H1 (cell line): Measurements from ENCODE around the gene HOXC5. TPM values are rescaled to one million over a fixed set of nuclear protein-coding genes. Genes with fewer than 3 reads are reported as not detected.

Source experiments
- CTCF ChIA-PET: fragments of 300-600 bp; sonication (Branson Sonifier 250); formaldehyde crosslinking; loops from one replicate; lab custom pipeline; 2021; ENCODE audit not compliant: partially characterized antibody; lab: Charles Lee
- POLR2A ChIA-PET: fragments of 300-600 bp; sonication (Branson Sonifier 250); formaldehyde crosslinking; loops from one replicate; lab custom pipeline; 2021; ENCODE audit warnings: inconsistent platforms; ENCODE audit not compliant: partially characterized antibody; lab: Charles Lee
- DNase-seq, 2 experiments: peaks; one replicate each; pipeline versions ENCODE4 v3.0.0 to v3.0.0-alpha.2; 2010 to 2022; ENCODE audit warnings: low spot score in 2 of 2, low read depth in 1 of 2, mixed read lengths in 1 of 2
- FAIRE-seq: peaks from 2 replicates; lab custom pipeline; 2011; peaks lifted over from hg19 to GRCh38; lab: Jason Lieb, UNC
- H2AFZ ChIP-seq: 2 replicates; pipeline ENCODE4 v1.8.1; 2012; ENCODE audit warnings: low read length, inconsistent platforms
- H2AK5ac ChIP-seq: 2 replicates; pipeline ENCODE4 v1.6.1; 2013; ENCODE audit warnings: low read depth, low read length
- H2BK120ac ChIP-seq: replicated peaks from 2 replicates; pipeline ENCODE3; 2013; ENCODE audit warnings: low read depth, low read length, inconsistent platforms
- H2BK12ac ChIP-seq: 2 replicates; pipeline ENCODE4 v1.6.1; 2013; ENCODE audit warnings: low read depth, low read length
- H2BK15ac ChIP-seq: 2 replicates; pipeline ENCODE4 v1.6.1; 2013; ENCODE audit warnings: low read length
- H2BK20ac ChIP-seq: 2 replicates; pipeline ENCODE4 v1.6.1; 2013; ENCODE audit warnings: low read length
- H2BK5ac ChIP-seq: 2 replicates; pipeline ENCODE4 v1.6.1; 2013; ENCODE audit warnings: low read depth, low read length
- H3K14ac ChIP-seq: 2 replicates; pipeline ENCODE4 v1.6.1; 2013; ENCODE audit warnings: inconsistent platforms; ENCODE audit not compliant: insufficient read length
- H3K18ac ChIP-seq: 2 replicates; pipeline ENCODE4 v1.6.1; 2013; ENCODE audit warnings: low read length; ENCODE audit errors: extremely low read depth
- H3K23ac ChIP-seq: 2 replicates; pipeline ENCODE4 v1.6.1; 2013; ENCODE audit warnings: inconsistent platforms; ENCODE audit not compliant: insufficient read length
- H3K23me2 ChIP-seq: 2 replicates; pipeline ENCODE4 v1.6.1; 2013; ENCODE audit warnings: low read depth, low read length
- H3K27ac ChIP-seq: 2 replicates; pipeline ENCODE4 v1.6.1; 2011; ENCODE audit warnings: low read depth, low read length, inconsistent platforms
- H3K27me3 ChIP-seq, 4 experiments: replicated peaks in 1 of 4; 1 replicate in 1 of 4; 2 replicates in 3 of 4; pipeline versions ENCODE4 v1.6.1 to v1.8.1; 2011 to 2013; ENCODE audit warnings: low read length in 3 of 4, mild to moderate bottlenecking in 3 of 4, inconsistent platforms in 2 of 4, mixed read lengths in 2 of 4, moderate library complexity in 1 of 4; ENCODE audit not compliant: control insufficient read depth in 3 of 4, insufficient read depth in 3 of 4; ENCODE audit errors: extremely low read depth in 1 of 4
- H3K36me3 ChIP-seq, 4 experiments: 2 replicates each; pipeline versions ENCODE4 v1.6.1 to v1.8.1; 2011 to 2013; ENCODE audit warnings: mild to moderate bottlenecking in 4 of 4, low read length in 3 of 4, moderate library complexity in 2 of 4, control low read depth in 1 of 4, inconsistent platforms in 1 of 4; ENCODE audit not compliant: insufficient read depth in 4 of 4, control insufficient read depth in 2 of 4
- H3K4ac ChIP-seq: replicated peaks from 2 replicates; pipeline ENCODE3; 2013; ENCODE audit warnings: low read length, low read depth, mixed read lengths, inconsistent platforms; ENCODE audit not compliant: insufficient read length
- H3K4me1 ChIP-seq, 4 experiments: replicated peaks in 1 of 4; 1 replicate in 1 of 4; 2 replicates in 3 of 4; pipeline versions ENCODE4 v1.6.1 to v1.8.1; 2011 to 2013; ENCODE audit warnings: low read length in 3 of 4, inconsistent platforms in 2 of 4, mixed read lengths in 1 of 4; ENCODE audit not compliant: insufficient read depth in 4 of 4, control insufficient read depth in 3 of 4
- H3K4me2 ChIP-seq, 2 experiments: 2 replicates each; pipeline versions ENCODE4 v1.6.1 to v1.8.1; 2011 to 2013; ENCODE audit warnings: low read depth in 2 of 2, low read length in 2 of 2, control low read depth in 1 of 2, inconsistent platforms in 1 of 2, mild to moderate bottlenecking in 1 of 2; ENCODE audit not compliant: insufficient read depth in 1 of 2
- H3K4me3 ChIP-seq, 4 experiments: fragments of 200-600, 300-600 bp in 1 of 4; sonication (generic), shearing (Covaris generic), sonication (Bioruptor Twin) in 1 of 4; 2 replicates each; pipeline versions ENCODE4 v1.5.1 to v1.8.1; 2011 to 2016; ENCODE audit warnings: low read length in 4 of 4, low read depth in 3 of 4, control low read depth in 2 of 4, inconsistent platforms in 2 of 4, mild to moderate bottlenecking in 2 of 4, mixed read lengths in 1 of 4, moderate library complexity in 1 of 4; ENCODE audit not compliant: insufficient read depth in 2 of 4; ENCODE audit errors: extremely low read depth in 1 of 4
- H3K56ac ChIP-seq: replicated peaks from 2 replicates; pipeline ENCODE3; 2013; ENCODE audit warnings: low read depth, mild to moderate bottlenecking, mixed read lengths, low read length, inconsistent platforms; ENCODE audit not compliant: insufficient read length
- H3K79me1 ChIP-seq: 2 replicates; pipeline ENCODE4 v1.6.1; 2013; ENCODE audit warnings: low read depth, low read length, control low read depth
- H3K79me2 ChIP-seq, 2 experiments: 2 replicates each; pipeline versions ENCODE4 v1.6.1 to v1.8.1; 2012 to 2013; ENCODE audit warnings: low read length in 2 of 2, mild to moderate bottlenecking in 2 of 2, inconsistent platforms in 1 of 2; ENCODE audit not compliant: insufficient read depth in 2 of 2, control insufficient read depth in 1 of 2
- H3K9ac ChIP-seq, 4 experiments: replicated peaks in 1 of 4; 1 replicate in 1 of 4; 2 replicates in 3 of 4; pipeline versions ENCODE4 v1.6.1 to v1.8.1; 2011 to 2013; ENCODE audit warnings: low read depth in 3 of 4, low read length in 3 of 4, control low read depth in 2 of 4, mild to moderate bottlenecking in 2 of 4, moderate library complexity in 2 of 4, inconsistent platforms in 1 of 4; ENCODE audit errors: extremely low read depth in 1 of 4
- H3K9me3 ChIP-seq, 2 experiments: 2 replicates each; pipeline versions ENCODE4 v1.6.1 to v1.8.1; 2012 to 2013; ENCODE audit warnings: mild to moderate bottlenecking in 2 of 2, moderate library complexity in 2 of 2, control low read depth in 1 of 2, inconsistent platforms in 1 of 2, low read depth in 1 of 2, low read length in 1 of 2, mixed read lengths in 1 of 2; ENCODE audit not compliant: insufficient read depth in 2 of 2
- H4K20me1 ChIP-seq, 2 experiments: replicated peaks in 1 of 2; 2 replicates each; pipeline versions ENCODE3 to v1.8.1; 2011 to 2013; ENCODE audit warnings: inconsistent platforms in 2 of 2, low read length in 2 of 2, mild to moderate bottlenecking in 1 of 2; ENCODE audit not compliant: insufficient read depth in 2 of 2, control insufficient read depth in 1 of 2
- H4K5ac ChIP-seq: 2 replicates; pipeline ENCODE4 v1.6.1; 2013; ENCODE audit warnings: low read length, low read depth, mixed read lengths, inconsistent platforms; ENCODE audit not compliant: insufficient read length
- H4K8ac ChIP-seq: 2 replicates; pipeline ENCODE4 v1.8.0; 2013; ENCODE audit warnings: mild to moderate bottlenecking, moderate library complexity, low read length, inconsistent platforms; ENCODE audit not compliant: insufficient read depth; ENCODE audit errors: extremely low read depth
- H4K91ac ChIP-seq: replicated peaks from 2 replicates; pipeline ENCODE3; 2013; ENCODE audit warnings: low read length, mixed read lengths, inconsistent platforms; ENCODE audit not compliant: insufficient read length
- ASH2L ChIP-seq: fragments of 200-600, 300-600 bp; sonication (generic); IDR thresholded peaks from one replicate; pipeline ENCODE4 v1.7.1; 2017; ENCODE audit warnings: low read length
- BCL11A ChIP-seq, 2 experiments: IDR thresholded peaks; one replicate each; pipeline ENCODE4 v1.6.1; 2011; ENCODE audit warnings: low read depth in 2 of 2, low read length in 2 of 2, mild to moderate bottlenecking in 2 of 2
- FOSL1 ChIP-seq: IDR thresholded peaks from 2 replicates; pipeline ENCODE4 v1.6.1; 2011; ENCODE audit warnings: mild to moderate bottlenecking, low read depth, low read length, moderate library complexity; ENCODE audit not compliant: insufficient read depth
- GABPA ChIP-seq: IDR thresholded peaks from 2 replicates; pipeline ENCODE4 v1.6.1; 2011; ENCODE audit warnings: mild to moderate bottlenecking, low read length, moderate library complexity, borderline replicate concordance; ENCODE audit not compliant: insufficient read depth
- HDAC2 ChIP-seq, 2 experiments: fragments of 300-600 bp in 1 of 2; sonication (generic) in 1 of 2; IDR thresholded peaks; 2 replicates each; pipeline ENCODE4 v1.6.1; 2011 to 2012; ENCODE audit warnings: low read depth in 2 of 2, low read length in 2 of 2, mild to moderate bottlenecking in 2 of 2, moderate library complexity in 2 of 2, borderline replicate concordance in 1 of 2, inconsistent platforms in 1 of 2
- KDM4A ChIP-seq: IDR thresholded peaks from one replicate; pipeline ENCODE4 v1.7.1; 2012; ENCODE audit warnings: low read depth, mild to moderate bottlenecking, moderate library complexity, low read length, inconsistent platforms; ENCODE audit not compliant: severe bottlenecking
- NRF1 ChIP-seq: IDR thresholded peaks from 2 replicates; pipeline ENCODE4 v1.6.1; 2011; ENCODE audit warnings: mild to moderate bottlenecking, low read depth, low read length, improper control_type of control experiment
- RNF2 ChIP-seq: fragments of 200-900, 300-1000 bp; sonication (generic); IDR thresholded peaks from 2 replicates; pipeline ENCODE4 v1.7.1; 2016; ENCODE audit warnings: borderline replicate concordance, low read depth, mild to moderate bottlenecking, antibody characterized with exemption, low read length; ENCODE audit not compliant: poor library complexity, severe bottlenecking; ENCODE audit errors: missing control alignments
- SIRT6 ChIP-seq: IDR thresholded peaks from one replicate; pipeline ENCODE4 v1.7.1; 2012; ENCODE audit warnings: low read length, inconsistent platforms
- SP1 ChIP-seq: IDR thresholded peaks from 2 replicates; pipeline ENCODE4 v1.6.1; 2011; ENCODE audit warnings: low read depth, low read length
- TAF1 ChIP-seq: IDR thresholded peaks from 2 replicates; pipeline ENCODE4 v1.6.1; 2011; ENCODE audit warnings: mild to moderate bottlenecking, low read depth, low read length
- TEAD4 ChIP-seq: IDR thresholded peaks from 2 replicates; pipeline ENCODE4 v1.6.1; 2012; ENCODE audit warnings: low read depth, low read length, inconsistent platforms, mixed read lengths
- WGBS, 2 experiments: shearing (Covaris generic) in 1 of 2; methylation state at CpG; one replicate each; pipeline versions ENCODE4 v1.1.6 to v1.1.7; 2013 to 2015; ENCODE audit warnings: low lambda C conversion rate in 2 of 2, mixed read lengths in 2 of 2, inconsistent platforms in 1 of 2, low coverage in 1 of 2, missing lambda C conversion rate in 1 of 2; ENCODE audit not compliant: insufficient replicate concordance in 2 of 2, insufficient coverage in 1 of 2, insufficient read length in 1 of 2; ENCODE audit errors: extremely low coverage in 1 of 2, missing lambda C conversion rate in 1 of 2; 5-methylcytosine and 5-hydroxymethylcytosine counted together
- polyA plus RNA-seq, 7 experiments: library from polyadenylated mRNA; depleted of rRNA in 3 of 7; stranded (reverse) in 5 of 7; unstranded in 2 of 7; fragments of >200 nt in 5 of 7; fragments of 200-250 nt in 2 of 7; gene quantifications; 1 replicate in 5 of 7; 2 replicates in 1 of 7; 4 replicates in 1 of 7; pipeline versions ENCODE4 v1.2.1 to v1.2.3, GENCODE V29; 2011 to 2013; ENCODE audit warnings: missing spikeins in 2 of 7, mixed read lengths in 2 of 7
- total RNA-seq: library from RNA; stranded (reverse); fragmentation: NEBNext Ultra II Directional; extraction: Animal tissue kit (Norgen Biotek cat#: 25700); gene quantifications from 2 replicates; pipeline ENCODE4 v1.2.1, GENCODE V29; 2021

HOXC5 gene
- total and polyA plus RNA-seq, 2 of the 8 experiments (the other 6 are each of a cell fraction or from before 2014, with no cell fraction given) = not detected

- no peaks in the 10 kb centered on the region for H3K79me2 ChIP-seq
- H3K23ac ChIP-seq = no peak overlapping the region
- H3K27ac ChIP-seq = no peak overlapping the region
- peaks cover 0 to 9% (median 0%) of the 10 kb centered on the region in 4 experiments; a peak in 1 of 8 replicates for H3K36me3 ChIP-seq
- no peak overlapping the region for H3K14ac ChIP-seq
- no peak overlapping the region for H2BK120ac ChIP-seq
- FAIRE-seq = no peak
- no peak overlapping the region for H3K4me2 ChIP-seq
- no peak overlapping the region for H3K56ac ChIP-seq
- no peak for DNase-seq
- no peak overlapping the region for H2BK15ac ChIP-seq
- H3K23me2 ChIP-seq = peaks cover 2% of the 10 kb centered on the region; the same call in 1 of the 2 replicates
- H2AK5ac ChIP-seq = no peak overlapping the region
- H3K4me3 ChIP-seq = no peak overlapping the region
- H3K9ac ChIP-seq = no peak overlapping the region
- H3K9me3 ChIP-seq = no peaks in the 10 kb centered on the region
- no peak overlapping the region for H4K5ac ChIP-seq
- peaks cover 5 to 27% of the 10 kb centered on the region in 2 experiments for H4K20me1 ChIP-seq
- H2BK12ac ChIP-seq = no peak overlapping the region; the same call in 1 of the 2 replicates
- no peak overlapping the region for H4K8ac ChIP-seq
- no peak overlapping the region for H3K4ac ChIP-seq
- peaks cover 0 to 8% (median 2%) of the 10 kb centered on the region in 4 experiments; a peak in 4 of 7 replicates for H3K4me1 ChIP-seq
- CTCF ChIA-PET = interaction anchor here (0.6 to 11.3 kb wide), 7 partner anchors 14 to 211 kb away, joined by 3 to 172 read pairs (median 91); partner anchors contain the start of genes HOXC10, HOXC5 and HOXC6
- H4K91ac ChIP-seq = no peak overlapping the region
- no peak overlapping the region for H2BK5ac ChIP-seq
- WGBS, 2 experiments = 19% methylated on average over 19 of the region's 19 CpGs; no CpG with 5 or more reads in 1 of the 2 experiments
- POLR2A ChIA-PET = interaction anchor here (0.9 kb wide), 1 partner anchor 21 kb away, joined by 3 read pairs; no protein-coding TSS in a partner anchor
- H2AFZ ChIP-seq = no peak overlapping the region
- no peaks in the 10 kb centered on the region for H3K79me1 ChIP-seq
- H3K27me3 ChIP-seq = peaks cover 98 to 100% (median 100%) of the 10 kb centered on the region in 4 experiments
- H3K18ac ChIP-seq = no peak overlapping the region
- H2BK20ac ChIP-seq = no peak overlapping the region
- TF ChIP-seq SIRT6 = no peak
- TF ChIP-seq KDM4A = no peak
- no peak for TF ChIP-seq HDAC2 (IDR thresholded peaks at IDR 0.05; ENCODE audit: borderline replicate concordance in 1 of 2, low read depth in 2 of 2, low read length in 2 of 2)
- no peak for TF ChIP-seq ASH2L
- no peak for TF ChIP-seq BCL11A (IDR thresholded peaks at IDR 0.05; ENCODE audit: low read depth in 2 of 2, low read length in 2 of 2)
- TF ChIP-seq RNF2 = peak; percentile 69
- no peak for TF ChIP-seq TAF1
- no peak for TF ChIP-seq TEAD4
- no peak for TF ChIP-seq SP1
- no peak for TF ChIP-seq GABPA
- no peak for TF ChIP-seq FOSL1
- TF ChIP-seq NRF1 = no peak
Measured at GRCh38 chr12:54002278-54002914, 30.5 kb upstream of the HOXC5 start.
